NB4 (cell line): Measurements from ENCODE around the gene BACE2.
"Not testable (repeated sequence)": the region's sequence is repeated elsewhere in the genome, so short reads cannot be mapped to it uniquely, and the experiment has no call there.

ENCODE experiments used
- DNase-seq: peaks from one replicate; pipeline ENCODE4 v3.0.0; 2010; ENCODE audit warnings: low read depth
- H3K4me3 ChIP-seq: one replicate; pipeline ENCODE4 v1.5.1; 2011; ENCODE audit warnings: mild to moderate bottlenecking, low read depth, low read length, moderate library complexity
- CTCF ChIP-seq: IDR thresholded peaks from one replicate; pipeline ENCODE4 v1.5.1; 2012; ENCODE audit warnings: low read depth, low read length
- MAX ChIP-seq: IDR thresholded peaks from 2 replicates; pipeline ENCODE4 v1.6.1; 2011; ENCODE audit warnings: low read depth, low read length
- MYC ChIP-seq: IDR thresholded peaks from 2 replicates; pipeline ENCODE4 v1.6.1; 2011; ENCODE audit warnings: low read depth, low read length
- POLR2A ChIP-seq: IDR thresholded peaks from 2 replicates; pipeline ENCODE4 v1.6.1; 2011; ENCODE audit warnings: mild to moderate bottlenecking; ENCODE audit not compliant: insufficient read length; ENCODE audit errors: extremely low read depth

The BACE2 gene

GRCh38 chr21:41295721-41296254 lies 127.8 kb downstream of the BACE2 start:
- no peak for DNase-seq
- TF ChIP-seq CTCF (no peak), POLR2A (no peak), MAX (no peak), MYC (no peak)
- H3K4me3 ChIP-seq, result no peak overlapping the region

- TF ChIP-seq MAX (no peak), CTCF (no peak), POLR2A (no peak), MYC (no peak)
- DNase-seq, result no peak
- H3K4me3 ChIP-seq, result no peak overlapping the region
These were observed 135.0 kb downstream of the BACE2 start for GRCh38 chr21:41302976-41303375.

GRCh38 chr21:41304068-41304720 lies 136.2 kb downstream of the BACE2 start:
- no peak for TF ChIP-seq CTCF
- TF ChIP-seq POLR2A, result no peak
- no peak for TF ChIP-seq MYC
- TF ChIP-seq MAX, result no peak
- H3K4me3 ChIP-seq, result no peak overlapping the region
- DNase-seq, result no peak

GRCh38 chr21:41307219-41307618 lies 139.3 kb downstream of the BACE2 start:
- DNase-seq, result no peak
- no peak overlapping the region for H3K4me3 ChIP-seq
- TF ChIP-seq MAX (no peak), CTCF (no peak), MYC (no peak), POLR2A (no peak)

GRCh38 chr21:41313285-41314164 lies 145.6 kb downstream of the BACE2 start:
- DNase-seq, H3K4me3 ChIP-seq: not testable (repeated sequence)

GRCh38 chr21:41315726-41316125 lies 147.8 kb downstream of the BACE2 start:
- H3K4me3 ChIP-seq, result no peak overlapping the region
- no peak for DNase-seq
- no peak for TF ChIP-seq MYC
- no peak for TF ChIP-seq POLR2A
- no peak for TF ChIP-seq MAX
- TF ChIP-seq CTCF, result no peak
